Measurements from ENCODE around the gene GMPS. TPM values are rescaled to one million over a fixed set of nuclear protein-coding genes. Genes with fewer than 3 reads are reported as not detected.

GMPS gene
- total RNA-seq, 1 experiment from 2014 or later = 136 TPM

DNA sequence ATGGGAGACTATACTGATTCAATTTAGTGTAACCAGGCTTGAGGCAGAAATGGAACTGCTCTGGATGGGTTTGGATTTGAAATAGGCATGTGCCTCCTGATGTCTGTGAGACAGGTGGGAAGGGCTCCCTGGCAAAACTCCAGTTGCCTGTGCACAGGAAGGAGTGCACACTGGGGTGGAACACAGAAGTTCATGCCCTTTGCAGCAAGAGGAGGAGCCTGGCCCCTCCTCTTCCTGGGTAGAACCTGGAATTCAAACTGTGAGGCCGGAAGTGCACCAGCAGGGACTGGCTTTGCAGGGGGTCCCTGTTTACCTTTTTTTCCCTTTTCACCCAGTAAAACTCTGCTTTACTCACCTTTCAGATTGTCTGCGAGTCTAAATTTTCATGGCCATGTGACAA lies 99.9 kb downstream of the GMPS start (continued):
- TF ChIP-seq, protein P1, sequence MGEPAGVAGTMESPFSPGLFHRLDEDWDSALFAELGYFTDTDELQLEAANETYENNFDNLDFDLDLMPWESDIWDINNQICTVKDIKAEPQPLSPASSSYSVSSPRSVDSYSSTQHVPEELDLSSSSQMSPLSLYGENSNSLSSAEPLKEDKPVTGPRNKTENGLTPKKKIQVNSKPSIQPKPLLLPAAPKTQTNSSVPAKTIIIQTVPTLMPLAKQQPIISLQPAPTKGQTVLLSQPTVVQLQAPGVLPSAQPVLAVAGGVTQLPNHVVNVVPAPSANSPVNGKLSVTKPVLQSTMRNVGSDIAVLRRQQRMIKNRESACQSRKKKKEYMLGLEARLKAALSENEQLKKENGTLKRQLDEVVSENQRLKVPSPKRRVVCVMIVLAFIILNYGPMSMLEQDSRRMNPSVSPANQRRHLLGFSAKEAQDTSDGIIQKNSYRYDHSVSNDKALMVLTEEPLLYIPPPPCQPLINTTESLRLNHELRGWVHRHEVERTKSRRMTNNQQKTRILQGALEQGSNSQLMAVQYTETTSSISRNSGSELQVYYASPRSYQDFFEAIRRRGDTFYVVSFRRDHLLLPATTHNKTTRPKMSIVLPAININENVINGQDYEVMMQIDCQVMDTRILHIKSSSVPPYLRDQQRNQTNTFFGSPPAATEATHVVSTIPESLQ (CRISPR knock-in tag; IDR thresholded peaks at IDR 0.05) = no peak
- TF ChIP-seq, protein P2, sequence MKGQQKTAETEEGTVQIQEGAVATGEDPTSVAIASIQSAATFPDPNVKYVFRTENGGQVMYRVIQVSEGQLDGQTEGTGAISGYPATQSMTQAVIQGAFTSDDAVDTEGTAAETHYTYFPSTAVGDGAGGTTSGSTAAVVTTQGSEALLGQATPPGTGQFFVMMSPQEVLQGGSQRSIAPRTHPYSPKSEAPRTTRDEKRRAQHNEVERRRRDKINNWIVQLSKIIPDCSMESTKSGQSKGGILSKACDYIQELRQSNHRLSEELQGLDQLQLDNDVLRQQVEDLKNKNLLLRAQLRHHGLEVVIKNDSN (CRISPR knock-in tag; IDR thresholded peaks at IDR 0.05) = no peak
- TF ChIP-seq ETV6 (CRISPR knock-in tag; IDR thresholded peaks at IDR 0.05) = no peak

DNA sequence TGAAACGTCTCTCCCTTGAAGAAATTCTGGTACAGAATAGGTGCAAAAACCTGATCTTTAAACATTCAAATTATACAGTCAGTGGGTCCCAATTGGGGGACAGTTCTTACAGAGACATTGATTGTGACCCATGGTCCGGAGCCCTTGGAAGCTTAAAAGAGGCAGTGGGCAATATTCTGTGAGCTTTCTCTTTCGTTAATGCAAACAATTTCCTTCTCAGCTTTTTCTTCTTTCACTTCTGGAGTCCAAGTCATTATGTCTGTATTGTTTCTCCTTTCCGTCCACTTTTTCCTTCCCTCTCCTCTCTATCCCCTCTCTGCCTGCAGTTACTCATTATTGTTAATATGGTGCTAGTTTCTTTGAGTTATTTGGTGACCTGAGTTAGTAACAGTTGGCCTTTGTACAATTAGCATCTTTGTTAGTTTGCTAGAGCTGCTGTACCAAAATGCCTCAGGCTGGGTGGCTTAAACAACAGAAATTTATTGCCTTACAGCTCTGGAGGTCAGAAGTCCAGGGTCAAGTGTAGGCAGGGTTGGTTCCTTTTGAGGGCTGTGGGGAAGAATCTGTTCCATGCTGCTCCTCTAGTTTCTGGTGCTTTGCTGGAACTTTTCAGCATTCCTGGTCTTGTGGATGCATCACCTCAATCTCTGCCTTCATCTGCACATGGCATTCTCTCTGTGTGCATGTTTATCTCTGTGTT lies 102.6 kb downstream of the GMPS start:
- H3K27me3 Mint-ChIP-seq (ENCODE audit: low read depth) = no peaks in the 10 kb centered on the region
- peaks cover 3% of the 10 kb centered on the region; the same call in 1 of the 2 replicates for H3K4me1 Mint-ChIP-seq
- DNase-seq (ENCODE audit: low spot score) (no peak), ATAC-seq (no peak)
- H3K9me3 Mint-ChIP-seq = peaks cover 22% of the 10 kb centered on the region
- CTCF ChIA-PET = interaction anchor here (0.7 to 1.6 kb wide), 4 partner anchors 23 to 620 kb away, joined by 3 to 4 read pairs (median 3); partner anchors contain the start of gene C3orf33
- POLR2A ChIA-PET = interaction anchor here (0.6 kb wide), 1 partner anchor 140 kb away, joined by 3 read pairs; no protein-coding TSS in a partner anchor
- peaks cover 13% of the 10 kb centered on the region for H3K36me3 Mint-ChIP-seq
- TF ChIP-seq E2F1 (CRISPR knock-in tag; IDR thresholded peaks at IDR 0.05) (no peak), IRF2 (CRISPR knock-in tag; IDR thresholded peaks at IDR 0.05; ENCODE audit: borderline replicate concordance, low read depth) (no peak)
- no peak overlapping the region for H3K4me3 Mint-ChIP-seq
- no peak overlapping the region for H3K27ac Mint-ChIP-seq

DNA sequence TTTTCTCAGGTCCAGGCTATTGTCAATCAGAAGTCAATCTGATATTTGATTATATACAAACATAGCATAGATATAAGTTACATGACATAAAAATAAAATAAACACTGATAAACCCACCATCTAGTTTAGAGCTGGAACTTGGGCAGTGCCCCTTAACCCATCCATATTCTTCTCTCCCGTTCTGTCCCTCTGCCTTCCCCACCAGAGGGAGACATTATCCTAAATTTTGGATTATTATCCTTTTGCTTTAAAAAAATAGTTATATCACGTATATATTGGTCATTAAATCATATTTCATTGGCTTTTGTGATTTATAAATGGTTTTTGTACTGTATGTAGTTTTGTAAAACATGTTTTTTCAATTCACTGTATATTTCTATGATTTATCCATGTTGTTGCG lies 107.9 kb downstream of the GMPS start:
- Mint-ChIP-seq H3K27me3 (ENCODE audit: low read depth) (no peaks in the 10 kb centered on the region), H3K4me1 (no peaks in the 10 kb centered on the region), H3K27ac (no peak overlapping the region), H3K4me3 (no peak overlapping the region), H3K9me3 (no peaks in the 10 kb centered on the region), H3K36me3 (no peaks in the 10 kb centered on the region)
- TF ChIP-seq ESRRA (CRISPR knock-in tag; IDR thresholded peaks at IDR 0.05; ENCODE audit: borderline replicate concordance) = no peak
- TF ChIP-seq, protein P3, sequence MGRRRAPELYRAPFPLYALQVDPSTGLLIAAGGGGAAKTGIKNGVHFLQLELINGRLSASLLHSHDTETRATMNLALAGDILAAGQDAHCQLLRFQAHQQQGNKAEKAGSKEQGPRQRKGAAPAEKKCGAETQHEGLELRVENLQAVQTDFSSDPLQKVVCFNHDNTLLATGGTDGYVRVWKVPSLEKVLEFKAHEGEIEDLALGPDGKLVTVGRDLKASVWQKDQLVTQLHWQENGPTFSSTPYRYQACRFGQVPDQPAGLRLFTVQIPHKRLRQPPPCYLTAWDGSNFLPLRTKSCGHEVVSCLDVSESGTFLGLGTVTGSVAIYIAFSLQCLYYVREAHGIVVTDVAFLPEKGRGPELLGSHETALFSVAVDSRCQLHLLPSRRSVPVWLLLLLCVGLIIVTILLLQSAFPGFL (CRISPR knock-in tag; IDR thresholded peaks at IDR 0.05; ENCODE audit: borderline replicate concordance) = no peak
- no peak for TF ChIP-seq RORB (CRISPR knock-in tag; IDR thresholded peaks at IDR 0.05)
- TF ChIP-seq NR1H2 (CRISPR knock-in tag; IDR thresholded peaks at IDR 0.05) = no peak
- no peak for TF ChIP-seq MLX (CRISPR knock-in tag; IDR thresholded peaks at IDR 0.05)
- no peak for TF ChIP-seq ZNF232 (CRISPR knock-in tag; IDR thresholded peaks at IDR 0.05)
- TF ChIP-seq TEAD4 (CRISPR knock-in tag; IDR thresholded peaks at IDR 0.05) = no peak
- TF ChIP-seq ZNF121 (CRISPR knock-in tag; IDR thresholded peaks at IDR 0.05) = no peak
- TF ChIP-seq ZNF671 (CRISPR knock-in tag; IDR thresholded peaks at IDR 0.05) = no peak
- ATAC-seq = no peak
- POLR2A ChIA-PET = no interaction called here
- no peak for DNase-seq (ENCODE audit: low spot score)
- CTCF ChIA-PET = interaction anchor here (0.5 to 1.3 kb wide), 5 partner anchors 12 to 172 kb away, joined by 3 to 7 read pairs (median 4); partner anchors contain the start of gene C3orf33

DNA sequence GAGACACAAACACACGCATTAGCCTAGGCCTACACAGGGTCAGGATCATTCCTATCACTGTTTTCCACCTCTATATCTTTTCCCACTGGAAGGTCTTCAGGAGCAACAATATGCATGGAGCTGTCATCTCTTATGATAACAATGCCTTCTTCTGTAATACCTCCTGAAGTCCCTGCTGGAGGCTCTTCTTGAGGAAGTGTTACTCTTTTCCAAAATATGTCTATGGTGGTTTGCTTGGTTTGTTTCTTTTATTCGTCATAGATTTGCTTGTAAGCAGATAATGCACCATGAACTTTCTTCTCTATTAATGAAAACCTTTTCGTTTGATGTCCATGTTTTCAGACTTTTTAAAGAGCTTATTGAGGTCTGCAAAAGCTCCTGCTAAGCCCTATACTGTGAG lies 109.3 kb downstream of the GMPS start:
- CTCF ChIA-PET = interaction anchor here (0.9 to 1.3 kb wide), 2 partner anchors 14 to 174 kb away, joined by 3 to 4 read pairs; partner anchors contain the start of gene C3orf33
- ATAC-seq (no peak), DNase-seq (ENCODE audit: low spot score) (no peak)
- H3K4me3 Mint-ChIP-seq = no peak overlapping the region
- H3K4me1 Mint-ChIP-seq = peaks cover 6% of the 10 kb centered on the region
- H3K36me3 Mint-ChIP-seq = no peaks in the 10 kb centered on the region
- no peak overlapping the region for H3K27ac Mint-ChIP-seq
- POLR2A ChIA-PET = no interaction called here
- H3K27me3 Mint-ChIP-seq (ENCODE audit: low read depth) = no peaks in the 10 kb centered on the region
- no peaks in the 10 kb centered on the region for H3K9me3 Mint-ChIP-seq
- TF ChIP-seq, protein P4, sequence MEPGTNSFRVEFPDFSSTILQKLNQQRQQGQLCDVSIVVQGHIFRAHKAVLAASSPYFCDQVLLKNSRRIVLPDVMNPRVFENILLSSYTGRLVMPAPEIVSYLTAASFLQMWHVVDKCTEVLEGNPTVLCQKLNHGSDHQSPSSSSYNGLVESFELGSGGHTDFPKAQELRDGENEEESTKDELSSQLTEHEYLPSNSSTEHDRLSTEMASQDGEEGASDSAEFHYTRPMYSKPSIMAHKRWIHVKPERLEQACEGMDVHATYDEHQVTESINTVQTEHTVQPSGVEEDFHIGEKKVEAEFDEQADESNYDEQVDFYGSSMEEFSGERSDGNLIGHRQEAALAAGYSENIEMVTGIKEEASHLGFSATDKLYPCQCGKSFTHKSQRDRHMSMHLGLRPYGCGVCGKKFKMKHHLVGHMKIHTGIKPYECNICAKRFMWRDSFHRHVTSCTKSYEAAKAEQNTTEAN (CRISPR knock-in tag; IDR thresholded peaks at IDR 0.05) = no peak
- no peak for TF ChIP-seq GABPB1 (CRISPR knock-in tag; IDR thresholded peaks at IDR 0.05)
- TF ChIP-seq, protein P2 (CRISPR knock-in tag; IDR thresholded peaks at IDR 0.05) = no peak
- no peak for TF ChIP-seq ZNF671 (CRISPR knock-in tag; IDR thresholded peaks at IDR 0.05)
- TF ChIP-seq MLX (CRISPR knock-in tag; IDR thresholded peaks at IDR 0.05) = no peak
- no peak for TF ChIP-seq ESRRA (CRISPR knock-in tag; IDR thresholded peaks at IDR 0.05; ENCODE audit: borderline replicate concordance)
- no peak for TF ChIP-seq TEAD1 (CRISPR knock-in tag; IDR thresholded peaks at IDR 0.05)
- TF ChIP-seq SP1 (CRISPR knock-in tag; conservative IDR thresholded peaks at IDR 0.05) = no peak
- no peak for TF ChIP-seq ZBTB21 (CRISPR knock-in tag; IDR thresholded peaks at IDR 0.05; ENCODE audit: borderline replicate concordance)
- TF ChIP-seq SMAD3 (CRISPR knock-in tag; IDR thresholded peaks at IDR 0.05; ENCODE audit: borderline replicate concordance) = no peak
- TF ChIP-seq PRRX2 (CRISPR knock-in tag; IDR thresholded peaks at IDR 0.05) = no peak
